SK-N-SH treated with all-trans-retinoic acid at 6 μM for 48 hours (cell line): ENCODE data around the gene ZNF362.

Experiments used
- ATAC-seq: fragments of 200-7000 bp; cut with Tn5 transposase; 3 replicates; pipeline ENCODE4 v1.9.1; 2020; ENCODE audit warnings: mild to moderate bottlenecking, moderate library complexity
- ARNTL ChIP-seq: fragments of 450-650 bp; formaldehyde crosslinking; IDR thresholded peaks from 2 replicates; pipeline ENCODE4 v1.5.0; 2020; ENCODE audit warnings: low read depth, mild to moderate bottlenecking, moderate library complexity, borderline replicate concordance
- BACH2 ChIP-seq: fragments of 250-450 bp; sonication (Bioruptor Pico); IDR thresholded peaks from 2 replicates; pipeline ENCODE4 v1.9.0; 2021; ENCODE audit warnings: mild to moderate bottlenecking, borderline replicate concordance
- CSDC2 ChIP-seq: fragments of 250-450 bp; sonication (Bioruptor Pico); IDR thresholded peaks from 2 replicates; pipeline ENCODE4 v1.5.0; 2020; ENCODE audit warnings: mild to moderate bottlenecking, moderate library complexity
- GLIS3 ChIP-seq: fragments of 250-450 bp; sonication (Bioruptor Pico); IDR thresholded peaks from 2 replicates; pipeline ENCODE4 v1.5.0; 2020; ENCODE audit warnings: mild to moderate bottlenecking, moderate library complexity
- ISL1 ChIP-seq: fragments of 250-450 bp; sonication (Bioruptor Pico); IDR thresholded peaks from 2 replicates; pipeline ENCODE4 v2.1.2; 2022; ENCODE audit warnings: mild to moderate bottlenecking, moderate library complexity
- OSR1 ChIP-seq: fragments of 250-450 bp; sonication (Bioruptor Pico); IDR thresholded peaks from 2 replicates; pipeline ENCODE4 v1.8.0; 2022; ENCODE audit warnings: moderate library complexity, mild to moderate bottlenecking, inconsistent platforms
- RARB ChIP-seq: fragments of 250-450 bp; sonication (Bioruptor Pico); IDR thresholded peaks from 2 replicates; pipeline ENCODE4 v1.8.0; 2021; ENCODE audit warnings: mild to moderate bottlenecking, moderate library complexity
- SNAI2 ChIP-seq: fragments of 250-450 bp; sonication (Bioruptor Pico); IDR thresholded peaks from 2 replicates; pipeline ENCODE4 v1.5.0; 2020; ENCODE audit warnings: mild to moderate bottlenecking, moderate library complexity
- TCF4 ChIP-seq: fragments of 250-450 bp; sonication (Bioruptor Pico); IDR thresholded peaks from 2 replicates; pipeline ENCODE4 v1.8.0; 2021; ENCODE audit warnings: mild to moderate bottlenecking, moderate library complexity, borderline replicate concordance
- TOX ChIP-seq: fragments of 250-450 bp; sonication (Bioruptor Pico); IDR thresholded peaks from 2 replicates; pipeline ENCODE4 v1.8.0; 2021; ENCODE audit warnings: mild to moderate bottlenecking, moderate library complexity, borderline replicate concordance
- ZC3H10 ChIP-seq: fragments of 250-450 bp; sonication (Bioruptor Pico); IDR thresholded peaks from 2 replicates; pipeline ENCODE4 v1.5.1; 2021; ENCODE audit warnings: mild to moderate bottlenecking, moderate library complexity
- ZFP3 ChIP-seq: fragments of 250-450 bp; sonication (Bioruptor Pico); IDR thresholded peaks from 2 replicates; pipeline ENCODE4 v1.5.0; 2020; ENCODE audit warnings: mild to moderate bottlenecking, moderate library complexity
- ZFP30 ChIP-seq: fragments of 450-650 bp; formaldehyde crosslinking; IDR thresholded peaks from 2 replicates; pipeline ENCODE4 v1.5.0; 2022; ENCODE audit warnings: mild to moderate bottlenecking, moderate library complexity
- ZNF565 ChIP-seq: fragments of 450-650 bp; formaldehyde crosslinking; conservative IDR thresholded peaks from 2 replicates; pipeline ENCODE4 v1.5.0; 2020; ENCODE audit warnings: low read depth, mild to moderate bottlenecking, moderate library complexity
- ZNF70 ChIP-seq: fragments of 450-650 bp; formaldehyde crosslinking; IDR thresholded peaks from 2 replicates; pipeline ENCODE4 v1.5.0; 2020; ENCODE audit warnings: mild to moderate bottlenecking, moderate library complexity
- ZNF8 ChIP-seq: fragments of 450-650 bp; formaldehyde crosslinking; IDR thresholded peaks from 2 replicates; pipeline ENCODE4 v1.5.0; 2020; ENCODE audit warnings: mild to moderate bottlenecking, moderate library complexity
- TF ChIP-seq, protein P1 (sequence below): fragments of 250-450 bp; sonication (Bioruptor Pico); IDR thresholded peaks from 2 replicates; pipeline ENCODE4 v1.8.0; 2021; ENCODE audit warnings: low read depth, mild to moderate bottlenecking, moderate library complexity, borderline replicate concordance
- TF ChIP-seq, protein P2 (sequence below): fragments of 250-450 bp; sonication (Bioruptor Pico); IDR thresholded peaks from 2 replicates; pipeline ENCODE4 v1.8.0; 2020; ENCODE audit warnings: mild to moderate bottlenecking, moderate library complexity, borderline replicate concordance
- TF ChIP-seq, protein P3 (sequence below): fragments of 250-450 bp; sonication (Bioruptor Pico); IDR thresholded peaks from 2 replicates; pipeline ENCODE4 v1.5.1; 2021; ENCODE audit warnings: mild to moderate bottlenecking, moderate library complexity
- TF ChIP-seq, protein P4 (sequence below): fragments of 250-450 bp; sonication (Bioruptor Pico); IDR thresholded peaks from 2 replicates; pipeline ENCODE4 v1.5.1; 2020; ENCODE audit warnings: low read depth, mild to moderate bottlenecking, moderate library complexity
- TF ChIP-seq, protein P5 (sequence below): fragments of 250-450 bp; sonication (Bioruptor Pico); IDR thresholded peaks from 2 replicates; pipeline ENCODE4 v1.5.0; 2020; ENCODE audit warnings: mild to moderate bottlenecking, moderate library complexity

Gene ZNF362

DNA sequence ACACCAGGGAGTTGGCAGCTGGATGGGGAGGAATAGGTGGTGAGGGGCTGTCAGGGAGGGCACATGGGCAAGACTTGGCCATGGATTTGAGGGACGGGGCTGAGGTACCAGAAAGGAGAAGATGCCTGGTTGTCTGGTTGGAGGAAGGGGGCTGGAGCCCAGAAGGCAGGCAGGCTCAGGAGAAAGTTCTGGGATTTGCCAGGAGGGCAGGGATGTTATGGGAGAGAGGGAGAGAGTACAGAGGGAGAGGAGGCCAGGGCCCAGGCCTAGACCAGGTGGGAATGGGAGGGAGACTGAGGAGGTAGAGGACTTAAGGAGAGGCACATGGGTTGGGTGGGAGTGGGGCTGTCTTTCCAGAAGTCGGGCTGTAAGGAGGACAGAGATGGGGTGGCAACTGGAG is 60.3 kb downstream of the ZNF362 start (continued):
- TF ChIP-seq, protein P1, sequence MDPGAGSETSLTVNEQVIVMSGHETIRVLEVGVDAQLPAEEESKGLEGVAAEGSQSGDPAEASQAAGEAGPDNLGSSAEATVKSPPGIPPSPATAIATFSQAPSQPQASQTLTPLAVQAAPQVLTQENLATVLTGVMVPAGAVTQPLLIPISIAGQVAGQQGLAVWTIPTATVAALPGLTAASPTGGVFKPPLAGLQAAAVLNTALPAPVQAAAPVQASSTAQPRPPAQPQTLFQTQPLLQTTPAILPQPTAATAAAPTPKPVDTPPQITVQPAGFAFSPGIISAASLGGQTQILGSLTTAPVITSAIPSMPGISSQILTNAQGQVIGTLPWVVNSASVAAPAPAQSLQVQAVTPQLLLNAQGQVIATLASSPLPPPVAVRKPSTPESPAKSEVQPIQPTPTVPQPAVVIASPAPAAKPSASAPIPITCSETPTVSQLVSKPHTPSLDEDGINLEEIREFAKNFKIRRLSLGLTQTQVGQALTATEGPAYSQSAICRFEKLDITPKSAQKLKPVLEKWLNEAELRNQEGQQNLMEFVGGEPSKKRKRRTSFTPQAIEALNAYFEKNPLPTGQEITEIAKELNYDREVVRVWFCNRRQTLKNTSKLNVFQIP = no peak

DNA sequence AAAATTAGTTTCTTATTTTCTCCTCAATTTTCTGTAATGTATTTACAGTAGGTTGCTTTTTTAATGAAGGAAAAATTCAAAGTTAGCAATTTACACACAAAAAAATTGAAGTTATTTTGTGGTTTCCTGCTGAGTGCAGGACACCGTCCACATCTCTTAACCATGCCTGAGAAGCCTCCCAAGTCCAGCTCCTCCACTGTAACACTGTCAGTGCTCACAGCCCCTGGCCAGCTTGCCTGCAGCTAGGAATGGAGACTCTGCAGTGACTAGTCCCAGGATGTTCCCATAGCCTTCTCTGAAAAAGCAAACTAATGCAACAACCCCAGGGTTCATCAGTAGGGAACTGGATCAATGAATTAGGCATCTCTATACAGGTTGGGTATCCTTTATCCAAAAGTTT is 61.1 kb downstream of the ZNF362 start:
- TF ChIP-seq, protein P2, sequence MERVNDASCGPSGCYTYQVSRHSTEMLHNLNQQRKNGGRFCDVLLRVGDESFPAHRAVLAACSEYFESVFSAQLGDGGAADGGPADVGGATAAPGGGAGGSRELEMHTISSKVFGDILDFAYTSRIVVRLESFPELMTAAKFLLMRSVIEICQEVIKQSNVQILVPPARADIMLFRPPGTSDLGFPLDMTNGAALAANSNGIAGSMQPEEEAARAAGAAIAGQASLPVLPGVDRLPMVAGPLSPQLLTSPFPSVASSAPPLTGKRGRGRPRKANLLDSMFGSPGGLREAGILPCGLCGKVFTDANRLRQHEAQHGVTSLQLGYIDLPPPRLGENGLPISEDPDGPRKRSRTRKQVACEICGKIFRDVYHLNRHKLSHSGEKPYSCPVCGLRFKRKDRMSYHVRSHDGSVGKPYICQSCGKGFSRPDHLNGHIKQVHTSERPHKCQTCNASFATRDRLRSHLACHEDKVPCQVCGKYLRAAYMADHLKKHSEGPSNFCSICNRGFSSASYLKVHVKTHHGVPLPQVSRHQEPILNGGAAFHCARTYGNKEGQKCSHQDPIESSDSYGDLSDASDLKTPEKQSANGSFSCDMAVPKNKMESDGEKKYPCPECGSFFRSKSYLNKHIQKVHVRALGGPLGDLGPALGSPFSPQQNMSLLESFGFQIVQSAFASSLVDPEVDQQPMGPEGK (CRISPR knock-in tag) = no peak
- no peak for TF ChIP-seq SNAI2 (CRISPR knock-in tag)
- TF ChIP-seq ZNF8 (CRISPR knock-in tag) = no peak
- no peak for TF ChIP-seq ZC3H10 (CRISPR knock-in tag)
- no peak for TF ChIP-seq ISL1 (CRISPR knock-in tag)
- TF ChIP-seq, protein P3, sequence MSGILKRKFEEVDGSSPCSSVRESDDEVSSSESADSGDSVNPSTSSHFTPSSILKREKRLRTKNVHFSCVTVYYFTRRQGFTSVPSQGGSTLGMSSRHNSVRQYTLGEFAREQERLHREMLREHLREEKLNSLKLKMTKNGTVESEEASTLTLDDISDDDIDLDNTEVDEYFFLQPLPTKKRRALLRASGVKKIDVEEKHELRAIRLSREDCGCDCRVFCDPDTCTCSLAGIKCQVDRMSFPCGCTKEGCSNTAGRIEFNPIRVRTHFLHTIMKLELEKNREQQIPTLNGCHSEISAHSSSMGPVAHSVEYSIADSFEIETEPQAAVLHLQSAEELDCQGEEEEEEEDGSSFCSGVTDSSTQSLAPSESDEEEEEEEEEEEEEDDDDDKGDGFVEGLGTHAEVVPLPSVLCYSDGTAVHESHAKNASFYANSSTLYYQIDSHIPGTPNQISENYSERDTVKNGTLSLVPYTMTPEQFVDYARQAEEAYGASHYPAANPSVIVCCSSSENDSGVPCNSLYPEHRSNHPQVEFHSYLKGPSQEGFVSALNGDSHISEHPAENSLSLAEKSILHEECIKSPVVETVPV (CRISPR knock-in tag) = no peak
- TF ChIP-seq, protein P4, sequence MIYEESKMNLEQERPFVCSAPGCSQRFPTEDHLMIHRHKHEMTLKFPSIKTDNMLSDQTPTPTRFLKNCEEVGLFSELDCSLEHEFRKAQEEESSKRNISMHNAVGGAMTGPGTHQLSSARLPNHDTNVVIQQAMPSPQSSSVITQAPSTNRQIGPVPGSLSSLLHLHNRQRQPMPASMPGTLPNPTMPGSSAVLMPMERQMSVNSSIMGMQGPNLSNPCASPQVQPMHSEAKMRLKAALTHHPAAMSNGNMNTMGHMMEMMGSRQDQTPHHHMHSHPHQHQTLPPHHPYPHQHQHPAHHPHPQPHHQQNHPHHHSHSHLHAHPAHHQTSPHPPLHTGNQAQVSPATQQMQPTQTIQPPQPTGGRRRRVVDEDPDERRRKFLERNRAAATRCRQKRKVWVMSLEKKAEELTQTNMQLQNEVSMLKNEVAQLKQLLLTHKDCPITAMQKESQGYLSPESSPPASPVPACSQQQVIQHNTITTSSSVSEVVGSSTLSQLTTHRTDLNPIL = no peak
- no peak for TF ChIP-seq RARB (CRISPR knock-in tag)
- no peak for TF ChIP-seq ARNTL
- TF ChIP-seq TOX (CRISPR knock-in tag) = no peak
- no peak for TF ChIP-seq TCF4
- no peak for TF ChIP-seq GLIS3 (CRISPR knock-in tag)
- TF ChIP-seq CSDC2 (CRISPR knock-in tag) = no peak
- TF ChIP-seq, protein P5, sequence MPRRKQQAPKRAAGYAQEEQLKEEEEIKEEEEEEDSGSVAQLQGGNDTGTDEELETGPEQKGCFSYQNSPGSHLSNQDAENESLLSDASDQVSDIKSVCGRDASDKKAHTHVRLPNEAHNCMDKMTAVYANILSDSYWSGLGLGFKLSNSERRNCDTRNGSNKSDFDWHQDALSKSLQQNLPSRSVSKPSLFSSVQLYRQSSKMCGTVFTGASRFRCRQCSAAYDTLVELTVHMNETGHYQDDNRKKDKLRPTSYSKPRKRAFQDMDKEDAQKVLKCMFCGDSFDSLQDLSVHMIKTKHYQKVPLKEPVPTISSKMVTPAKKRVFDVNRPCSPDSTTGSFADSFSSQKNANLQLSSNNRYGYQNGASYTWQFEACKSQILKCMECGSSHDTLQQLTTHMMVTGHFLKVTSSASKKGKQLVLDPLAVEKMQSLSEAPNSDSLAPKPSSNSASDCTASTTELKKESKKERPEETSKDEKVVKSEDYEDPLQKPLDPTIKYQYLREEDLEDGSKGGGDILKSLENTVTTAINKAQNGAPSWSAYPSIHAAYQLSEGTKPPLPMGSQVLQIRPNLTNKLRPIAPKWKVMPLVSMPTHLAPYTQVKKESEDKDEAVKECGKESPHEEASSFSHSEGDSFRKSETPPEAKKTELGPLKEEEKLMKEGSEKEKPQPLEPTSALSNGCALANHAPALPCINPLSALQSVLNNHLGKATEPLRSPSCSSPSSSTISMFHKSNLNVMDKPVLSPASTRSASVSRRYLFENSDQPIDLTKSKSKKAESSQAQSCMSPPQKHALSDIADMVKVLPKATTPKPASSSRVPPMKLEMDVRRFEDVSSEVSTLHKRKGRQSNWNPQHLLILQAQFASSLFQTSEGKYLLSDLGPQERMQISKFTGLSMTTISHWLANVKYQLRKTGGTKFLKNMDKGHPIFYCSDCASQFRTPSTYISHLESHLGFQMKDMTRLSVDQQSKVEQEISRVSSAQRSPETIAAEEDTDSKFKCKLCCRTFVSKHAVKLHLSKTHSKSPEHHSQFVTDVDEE (CRISPR knock-in tag) = no peak
- TF ChIP-seq ZNF565 = no peak
- no peak for TF ChIP-seq ZFP30 (CRISPR knock-in tag)
- TF ChIP-seq BACH2 (CRISPR knock-in tag) = no peak
- TF ChIP-seq ZFP3 (CRISPR knock-in tag) = no peak
- TF ChIP-seq, protein P1 = no peak
- ATAC-seq = no peak

DNA sequence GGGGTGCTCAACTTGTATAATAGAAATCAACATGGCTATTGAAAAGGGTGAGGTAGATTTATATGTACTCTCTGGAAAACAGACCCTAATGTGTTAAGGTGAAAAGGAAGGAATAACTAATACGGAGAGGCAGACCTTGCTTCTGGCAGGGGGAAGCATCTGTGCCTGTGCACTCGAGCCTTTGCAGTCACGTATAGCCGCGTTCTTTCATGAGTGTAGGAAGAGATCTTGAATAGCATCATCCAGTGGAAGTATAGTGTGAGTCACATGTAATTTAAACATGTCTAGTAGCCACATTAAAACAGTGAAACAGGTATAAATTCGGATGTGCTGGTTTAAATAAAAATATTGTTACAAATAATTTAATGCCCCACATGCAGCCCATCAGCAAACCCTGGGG is 61.7 kb downstream of the ZNF362 start:
- ATAC-seq = no peak
- TF ChIP-seq, protein P1 = no peak
- TF ChIP-seq ARNTL = no peak
- no peak for TF ChIP-seq TOX (CRISPR knock-in tag)
- TF ChIP-seq ZNF565 = no peak
- no peak for TF ChIP-seq OSR1
- TF ChIP-seq ZNF70 (CRISPR knock-in tag) = no peak
- no peak for TF ChIP-seq BACH2 (CRISPR knock-in tag)
- TF ChIP-seq GLIS3 (CRISPR knock-in tag) = no peak
- TF ChIP-seq ZFP30 (CRISPR knock-in tag) = no peak
- TF ChIP-seq CSDC2 (CRISPR knock-in tag) = no peak
- no peak for TF ChIP-seq ZNF8 (CRISPR knock-in tag)
